ENCODE measurements around the gene CYP27B1. TPM values are rescaled to one million over a fixed set of nuclear protein-coding genes. Genes with fewer than 3 reads are reported as not detected.
"Not testable (repeated sequence)": the region's sequence is repeated elsewhere in the genome, so short reads cannot be mapped to it uniquely, and the experiment has no call there.

The CYP27B1 gene
- total RNA-seq, 1 experiment from 2014 or later = 0.19 TPM

DNA sequence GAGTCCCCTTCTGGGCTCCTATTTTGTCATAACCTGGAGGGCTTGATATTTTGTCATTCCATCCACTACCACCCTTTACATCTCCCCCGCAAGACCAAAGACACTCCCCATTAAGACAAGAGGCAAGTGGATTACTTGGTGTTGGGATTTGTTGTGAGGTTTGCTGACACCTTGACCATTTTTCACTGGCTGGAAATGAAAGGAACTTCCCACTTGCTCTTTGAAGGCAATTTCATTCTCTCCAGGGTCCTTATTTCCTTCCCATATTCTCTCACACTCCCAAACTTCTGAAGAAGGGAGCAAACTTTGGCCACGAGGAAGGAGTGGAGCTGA, 43.3 kb downstream of the CYP27B1 start:
- DNase-seq (ENCODE audit: low read depth) = no peak

DNA sequence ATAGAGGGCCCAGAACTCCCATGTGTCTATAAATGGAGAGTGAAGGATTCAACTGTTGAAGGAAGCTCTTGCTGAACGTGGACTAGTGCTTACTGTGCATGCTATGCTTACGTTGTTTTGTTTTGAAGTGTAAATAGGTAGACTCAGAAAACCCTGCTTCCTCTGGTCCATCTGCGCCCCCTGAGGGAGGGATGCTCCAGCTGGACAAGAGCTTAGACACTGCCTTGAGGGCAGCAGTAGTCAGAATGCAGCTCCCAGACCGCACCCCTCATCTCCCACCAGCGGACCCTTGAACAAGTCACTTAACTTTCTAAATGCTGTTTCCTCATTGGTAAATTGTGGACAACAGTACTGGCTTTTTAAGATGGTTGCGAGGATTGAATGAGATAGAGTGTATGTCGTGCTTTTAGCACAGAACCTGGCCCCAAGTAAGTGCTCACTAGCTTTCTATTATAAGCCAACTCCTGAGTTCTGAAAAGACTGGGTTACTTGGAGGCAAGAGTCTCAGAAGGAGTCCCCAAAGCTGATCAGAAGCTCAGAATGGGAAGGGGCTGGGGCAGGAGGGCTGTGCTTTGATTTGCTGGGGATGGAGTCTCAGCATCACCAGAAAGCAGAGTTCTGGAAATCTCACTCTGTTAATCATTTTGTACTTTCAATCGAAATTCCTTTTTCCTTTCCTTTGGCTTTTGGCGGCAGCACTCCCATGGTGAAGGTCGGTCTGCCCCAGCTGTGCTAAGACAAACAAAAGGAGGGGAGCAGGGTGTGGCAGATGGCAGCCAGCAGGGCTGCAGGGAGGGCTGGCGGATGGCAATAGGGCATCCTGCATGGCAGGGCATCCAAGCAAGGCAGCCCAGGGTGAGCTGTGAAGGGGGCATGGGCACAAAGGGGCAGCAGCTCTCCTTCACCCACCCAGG, 43.9 kb downstream of the CYP27B1 start:
- no peak for DNase-seq (ENCODE audit: low read depth)

DNA sequence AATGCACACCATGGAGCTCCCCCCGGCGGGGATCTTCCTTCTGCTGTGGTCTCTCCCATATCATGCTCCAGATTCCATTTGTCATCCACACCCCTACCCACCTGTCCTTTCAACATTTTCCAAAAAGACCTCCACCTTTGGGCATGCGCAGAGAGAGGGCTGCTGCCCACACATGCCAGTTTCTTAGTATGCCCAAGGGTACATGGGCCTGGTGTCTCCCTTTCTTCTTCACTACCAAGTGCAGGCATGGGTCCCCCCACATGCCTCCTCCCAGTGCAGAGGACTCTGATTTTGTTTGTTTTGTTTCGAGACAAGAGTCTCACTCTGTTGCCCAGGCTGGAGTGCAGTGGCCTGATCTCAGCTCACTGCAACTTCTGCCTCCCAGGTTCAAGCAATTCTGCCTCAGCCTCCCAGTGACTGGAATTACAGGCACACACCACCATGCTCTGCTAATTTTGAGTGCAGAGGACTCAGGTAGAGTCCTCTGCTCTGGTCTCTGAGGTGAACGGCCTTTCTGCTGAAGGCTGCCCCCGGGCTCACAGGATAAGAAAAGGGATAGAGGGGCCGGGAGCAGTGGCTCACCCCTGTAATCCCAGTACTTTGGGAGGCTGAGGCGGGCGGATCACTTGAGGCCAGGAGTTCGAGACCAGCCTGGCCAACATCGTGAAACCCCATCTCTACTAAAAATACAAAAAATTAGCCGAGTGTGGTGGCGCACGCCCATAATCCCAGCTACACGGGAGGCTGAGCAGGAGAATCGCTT, 44.9 kb downstream of the CYP27B1 start:
- not testable (repeated sequence) for DNase-seq (ENCODE audit: low read depth)

DNA sequence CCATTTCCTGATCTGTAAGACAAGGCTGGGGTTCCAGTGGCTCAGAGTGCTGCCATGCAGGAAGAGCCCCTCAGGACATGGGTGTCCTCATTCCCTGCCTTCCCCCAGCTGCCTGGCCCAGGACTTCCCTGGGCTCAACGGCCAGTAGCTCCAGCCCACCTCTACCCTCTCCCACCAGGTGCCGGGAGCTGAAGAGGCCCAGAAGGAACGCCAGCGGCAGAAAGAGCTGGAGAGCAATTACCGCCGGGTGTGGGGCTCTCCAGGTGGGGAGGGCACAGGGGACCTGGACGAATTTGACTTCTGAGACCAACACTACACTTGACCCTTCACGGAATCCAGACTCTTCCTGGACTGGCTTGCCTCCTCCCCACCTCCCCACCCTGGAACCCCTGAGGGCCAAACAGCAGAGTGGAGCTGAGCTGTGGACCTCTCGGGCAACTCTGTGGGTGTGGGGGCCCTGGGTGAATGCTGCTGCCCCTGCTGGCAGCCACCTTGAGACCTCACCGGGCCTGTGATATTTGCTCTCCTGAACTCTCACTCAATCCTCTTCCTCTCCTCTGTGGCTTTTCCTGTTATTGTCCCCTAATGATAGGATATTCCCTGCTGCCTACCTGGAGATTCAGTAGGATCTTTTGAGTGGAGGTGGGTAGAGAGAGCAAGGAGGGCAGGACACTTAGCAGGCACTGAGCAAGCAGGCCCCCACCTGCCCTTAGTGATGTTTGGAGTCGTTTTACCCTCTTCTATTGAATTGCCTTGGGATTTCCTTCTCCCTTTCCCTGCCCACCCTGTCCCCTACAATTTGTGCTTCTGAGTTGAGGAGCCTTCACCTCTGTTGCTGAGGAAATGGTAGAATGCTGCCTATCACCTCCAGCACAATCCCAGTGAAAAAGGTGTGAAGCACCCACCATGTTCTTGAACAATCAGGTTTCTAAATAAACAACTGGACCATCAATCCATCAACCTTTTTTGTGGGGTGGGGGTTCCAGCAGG, 46.0 kb downstream of the CYP27B1 start:
- no peak for DNase-seq (ENCODE audit: low read depth)

DNA sequence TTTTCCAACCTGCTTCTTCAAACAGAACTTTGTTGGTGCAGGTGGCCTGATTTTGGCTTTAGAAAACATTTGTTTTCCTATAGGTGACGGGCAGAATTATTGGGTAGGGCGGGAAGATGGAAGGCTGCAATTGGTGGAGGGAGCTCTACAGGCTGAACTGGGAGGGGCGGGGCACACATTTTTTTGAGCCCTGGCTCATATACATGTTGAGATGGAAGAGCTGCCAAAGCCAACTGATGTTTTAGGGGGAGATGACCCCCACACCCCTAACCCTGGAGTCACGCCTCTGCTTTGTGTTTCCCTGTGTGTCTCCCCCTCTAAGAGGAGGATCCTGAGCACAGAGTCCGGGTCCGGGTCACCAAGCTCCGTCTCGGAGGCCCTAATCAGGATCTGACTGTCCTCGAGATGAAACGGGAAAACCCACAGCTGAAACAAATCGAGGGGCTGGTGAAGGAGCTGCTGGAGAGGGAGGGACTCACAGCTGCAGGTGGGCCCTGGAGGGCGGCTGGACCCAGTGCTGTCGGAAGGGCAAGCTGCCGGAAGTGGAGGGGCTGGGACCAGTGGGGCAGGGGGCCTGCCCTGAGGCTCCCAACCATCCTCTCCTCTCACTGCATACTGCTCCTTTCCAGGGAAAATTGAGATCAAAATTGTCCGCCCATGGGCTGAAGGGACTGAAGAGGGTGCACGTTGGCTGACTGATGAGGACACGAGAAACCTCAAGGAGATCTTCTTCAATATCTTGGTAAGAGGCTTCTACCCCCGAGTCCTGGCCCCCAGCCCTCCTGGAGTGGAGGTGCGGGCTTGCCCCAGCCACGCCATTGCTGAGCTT, 46.9 kb downstream of the CYP27B1 start:
- DNase-seq (ENCODE audit: low read depth) = no peak

DNA sequence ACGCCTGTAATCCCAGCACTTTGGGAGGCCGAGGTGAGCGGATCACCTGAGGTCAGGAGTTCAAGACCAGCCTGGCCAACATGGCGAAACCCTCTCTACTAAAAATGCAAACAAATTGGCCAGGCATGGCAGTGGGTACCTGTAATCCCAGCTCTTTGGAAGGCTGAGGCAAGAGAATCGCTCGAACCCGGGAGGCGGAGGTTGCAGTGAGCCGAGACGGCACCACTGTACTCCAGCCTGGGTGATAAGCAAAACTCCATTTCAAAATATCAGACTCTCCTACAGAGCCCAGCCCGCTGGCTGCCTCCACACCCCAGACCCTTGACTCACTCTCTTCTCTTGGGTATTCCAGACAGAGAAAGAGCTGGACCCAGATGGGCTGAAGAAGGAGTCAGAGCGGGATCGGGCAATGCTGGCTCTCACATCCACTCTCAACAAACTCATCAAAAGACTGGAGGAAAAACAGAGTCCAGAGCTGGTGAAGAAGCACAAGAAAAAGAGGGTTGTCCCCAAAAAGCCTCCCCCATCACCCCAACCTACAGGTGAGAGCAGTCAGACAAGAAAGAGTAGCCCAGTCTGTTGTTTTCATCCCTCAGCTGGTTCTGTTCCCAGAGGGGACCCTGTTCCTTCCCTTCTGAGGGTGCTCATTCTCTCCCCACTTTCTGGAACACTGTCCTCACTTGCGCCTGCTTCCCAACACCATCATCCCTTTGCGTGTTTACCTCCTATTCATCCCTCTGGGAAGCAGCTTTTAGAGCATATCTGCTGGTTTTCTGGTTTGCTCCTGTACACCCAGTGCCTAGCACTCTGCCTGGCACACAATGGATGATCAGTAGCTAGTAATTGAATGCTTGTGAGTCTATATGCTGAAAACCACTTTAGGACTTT, 48.0 kb downstream of the CYP27B1 start:
- DNase-seq (ENCODE audit: low read depth) = no peak

DNA sequence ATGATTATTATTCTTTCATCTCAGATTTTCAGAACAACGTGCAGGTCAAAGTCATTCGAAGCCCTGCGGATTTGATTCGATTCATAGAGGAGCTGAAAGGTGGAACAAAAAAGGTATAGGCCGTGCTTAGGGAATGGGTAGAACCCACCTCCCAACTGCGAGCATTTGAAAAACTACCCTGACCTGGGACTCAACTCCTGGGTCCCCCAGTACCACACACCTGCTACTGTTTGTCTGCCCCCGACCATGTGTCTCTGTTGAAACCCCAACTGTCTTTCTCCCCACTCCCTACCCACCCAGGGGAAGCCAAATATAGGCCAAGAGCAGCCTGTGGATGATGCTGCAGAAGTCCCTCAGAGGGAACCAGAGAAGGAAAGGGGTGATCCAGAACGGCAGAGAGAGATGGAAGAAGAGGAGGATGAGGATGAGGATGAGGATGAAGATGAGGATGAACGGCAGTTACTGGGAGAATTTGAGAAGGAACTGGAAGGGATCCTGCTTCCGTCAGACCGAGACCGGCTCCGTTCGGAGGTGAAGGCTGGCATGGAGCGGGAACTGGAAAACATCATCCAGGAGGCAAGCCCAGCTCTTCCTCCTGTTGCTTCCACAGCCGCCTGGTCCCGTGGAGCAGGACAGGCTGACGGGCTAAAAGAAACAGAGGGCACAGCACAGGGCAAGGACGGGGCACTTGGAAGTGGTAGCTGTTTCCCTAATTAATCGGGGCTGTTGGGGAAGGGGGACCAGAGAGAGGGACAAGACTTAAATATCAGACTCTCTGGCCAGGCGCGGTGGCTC, 48.8 kb downstream of the CYP27B1 start:
- no peak for DNase-seq (ENCODE audit: low read depth)

DNA sequence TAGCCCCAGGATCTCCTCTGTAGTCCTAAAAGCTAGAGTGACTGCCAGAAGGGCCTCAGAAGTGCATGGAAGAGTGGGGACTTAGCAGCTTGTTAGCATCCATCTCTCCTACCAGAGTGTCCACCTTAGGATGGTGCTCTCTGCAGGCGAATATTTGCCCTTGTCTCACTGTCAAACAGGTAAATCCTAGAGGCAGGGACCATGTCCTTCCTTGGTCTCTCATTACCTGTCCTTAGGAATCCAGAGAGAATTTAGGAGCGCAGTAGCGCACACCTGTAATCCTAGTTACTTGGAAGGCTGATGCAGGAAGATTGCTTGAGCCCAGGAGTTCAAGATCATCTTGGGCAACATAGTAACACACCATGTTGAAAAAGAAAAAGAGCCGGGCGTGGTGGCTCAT, 49.7 kb downstream of the CYP27B1 start:
- DNase-seq (ENCODE audit: low read depth) = no peak

DNA sequence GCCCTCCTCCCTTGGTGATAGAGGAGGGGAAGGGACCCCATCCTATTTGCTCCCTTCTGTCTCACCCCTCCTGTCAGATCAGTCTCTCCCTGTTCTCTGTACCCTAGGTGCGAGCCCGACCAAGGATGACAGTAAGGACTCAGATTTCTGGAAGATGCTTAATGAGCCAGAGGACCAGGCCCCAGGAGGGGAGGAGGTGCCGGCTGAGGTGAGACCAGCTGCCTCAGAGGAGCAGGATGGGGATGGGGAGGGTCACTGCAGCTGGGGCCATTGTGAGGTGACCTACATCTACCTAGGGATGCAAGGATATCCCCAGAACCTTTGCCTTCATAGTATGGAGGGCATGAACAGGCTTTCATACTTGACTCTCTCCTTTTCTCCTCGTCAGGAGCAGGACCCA, 50.6 kb downstream of the CYP27B1 start:
- no peak for DNase-seq (ENCODE audit: low read depth)

DNA sequence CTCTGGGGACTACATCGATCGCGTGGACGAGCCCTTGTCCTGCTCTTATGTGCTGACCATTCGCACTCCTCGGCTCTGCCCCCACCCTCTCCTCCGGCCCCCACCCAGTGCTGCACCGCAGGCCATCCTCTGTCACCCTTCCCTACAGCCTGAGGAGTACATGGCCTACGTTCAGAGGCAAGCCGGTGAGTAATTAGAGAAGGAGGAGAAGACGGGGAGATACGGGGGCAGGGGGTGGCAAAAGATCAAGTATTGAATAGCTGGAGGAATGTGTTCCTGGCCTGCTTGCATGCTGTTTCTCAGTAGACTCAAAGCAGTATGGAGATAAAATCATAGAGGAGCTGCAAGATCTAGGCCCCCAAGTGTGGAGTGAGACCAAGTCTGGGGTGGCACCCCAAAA, 51.1 kb downstream of the CYP27B1 start:
- no peak for DNase-seq (ENCODE audit: low read depth)

DNA sequence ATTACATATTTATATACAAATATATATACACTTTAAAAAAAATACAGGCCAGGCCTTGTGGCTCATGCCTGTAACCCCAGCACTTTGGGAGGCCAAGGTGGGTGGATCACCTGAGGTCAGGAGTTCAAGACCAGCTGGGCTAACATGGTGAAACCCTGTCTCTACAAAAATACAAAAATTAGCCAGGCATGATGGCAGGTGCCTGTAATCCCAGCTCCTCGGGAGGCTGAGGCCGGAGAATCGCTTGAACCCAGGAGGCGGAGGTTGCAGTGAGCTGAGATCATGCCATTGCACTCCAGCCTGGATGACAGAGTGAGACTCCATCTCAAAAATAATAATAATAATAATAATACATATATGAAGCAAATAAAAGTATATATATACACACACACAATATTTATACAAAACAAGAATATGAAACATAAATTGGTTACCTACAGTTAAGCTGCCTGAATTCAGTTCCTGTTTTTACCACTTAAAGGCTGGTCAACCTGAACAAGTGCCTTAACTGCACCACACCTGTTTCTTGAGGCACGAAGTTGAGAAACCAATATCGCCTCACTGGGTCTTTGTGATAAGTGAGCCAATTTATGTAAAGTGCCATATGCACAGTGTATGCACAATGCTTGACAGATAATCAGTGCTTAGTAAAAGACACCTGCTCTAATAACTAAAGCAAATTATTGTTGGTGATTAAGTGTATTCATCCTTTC, 51.7 kb downstream of the CYP27B1 start:
- not testable (repeated sequence) for DNase-seq (ENCODE audit: low read depth)

DNA sequence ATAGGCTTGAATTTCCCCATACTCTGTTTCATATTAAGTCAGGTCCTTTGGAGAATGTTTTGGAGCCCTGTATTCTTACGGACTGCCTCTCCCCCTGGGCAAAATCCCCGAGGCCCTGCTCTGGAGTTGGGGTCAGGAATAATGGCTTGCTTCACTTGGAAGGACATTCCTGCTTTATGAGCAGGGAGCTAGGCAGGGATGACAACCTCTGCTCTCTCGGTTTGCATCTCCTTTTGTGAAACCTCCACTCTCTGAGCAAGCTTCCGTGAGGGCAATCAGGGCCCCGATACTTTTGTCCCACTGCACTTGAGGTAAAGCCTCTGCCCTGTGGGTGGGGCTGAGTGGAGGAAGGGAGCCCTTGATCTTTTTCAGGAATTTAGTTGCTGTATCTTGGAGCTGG, 53.7 kb downstream of the CYP27B1 start:
- no peak for DNase-seq (ENCODE audit: low read depth)

DNA sequence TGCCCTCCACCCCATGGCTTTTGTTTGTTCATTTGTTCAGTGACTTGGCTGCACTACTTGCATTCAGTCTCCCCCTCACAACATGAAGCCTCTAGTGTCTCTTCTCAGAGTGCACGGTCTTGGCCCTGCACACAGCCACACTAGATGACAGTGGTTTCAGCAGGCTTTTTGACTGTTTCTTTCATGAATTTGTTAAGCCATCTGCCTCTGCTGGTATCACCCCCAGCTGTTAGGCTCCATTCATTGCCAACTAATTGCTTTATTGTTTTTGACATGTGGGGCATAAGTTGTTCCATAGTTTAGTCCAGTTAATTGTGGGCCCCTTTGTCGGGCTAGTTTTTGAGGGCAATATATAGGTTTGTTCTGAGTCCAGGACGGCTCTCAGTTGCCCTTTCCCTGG, 54.2 kb downstream of the CYP27B1 start:
- no peak for DNase-seq (ENCODE audit: low read depth)

Small RNAs within 50 kb of the gene (small RNA-seq; reads per million reads assigned to genes)
- gene RNU6-1083P = not detected

Other genes with a start within 250 kb of the CYP27B1 start
- 11.8 and 12.7 TPM in 2 replicates for gene DDIT3, start 246.6 kb downstream of the CYP27B1 start, total RNA-seq (2014; rRNA removed; shearing (Covaris generic))
- gene MBD6, start 244.3 kb downstream of the CYP27B1 start, total RNA-seq (2014; rRNA removed; shearing (Covaris generic)) = 4.9 and 9.5 TPM in 2 replicates
- 79.5 and 87.1 TPM in 2 replicates for gene DCTN2, start 219.9 kb downstream of the CYP27B1 start, total RNA-seq (2014; rRNA removed; shearing (Covaris generic))
- gene KIF5A, start 217.0 kb downstream of the CYP27B1 start, total RNA-seq (2014; rRNA removed; shearing (Covaris generic)) = not detected in 2 replicates
- gene PIP4K2C, start 175.9 kb downstream of the CYP27B1 start, total RNA-seq (2014; rRNA removed; shearing (Covaris generic)) = 21.3 and 27.5 TPM in 2 replicates
- 11.3 and 16.7 TPM in 2 replicates for gene DTX3, start 162.3 kb downstream of the CYP27B1 start, total RNA-seq (2014; rRNA removed; shearing (Covaris generic))
- gene ARHGEF25, start 155.6 kb downstream of the CYP27B1 start, total RNA-seq (2014; rRNA removed; shearing (Covaris generic)) = 5.7 and 6.0 TPM in 2 replicates
- 23.6 and 34.1 TPM in 2 replicates for gene B4GALNT1, start 133.9 kb downstream of the CYP27B1 start, total RNA-seq (2014; rRNA removed; shearing (Covaris generic))
- 78.0 and 78.9 TPM in 2 replicates for gene OS9, start 72.9 kb downstream of the CYP27B1 start, total RNA-seq (2014; rRNA removed; shearing (Covaris generic))
- gene AGAP2, start 28.3 kb downstream of the CYP27B1 start, total RNA-seq (2014; rRNA removed; shearing (Covaris generic)) = 11.2 and 11.6 TPM in 2 replicates
- gene TSPAN31, start 22.0 kb downstream of the CYP27B1 start, total RNA-seq (2014; rRNA removed; shearing (Covaris generic)) = 21.6 and 28.9 TPM in 2 replicates
- gene CDK4, start 14.8 kb downstream of the CYP27B1 start, total RNA-seq (2014; rRNA removed; shearing (Covaris generic)) = 442 and 461 TPM in 2 replicates
- gene MARCHF9, start 12.0 kb downstream of the CYP27B1 start, total RNA-seq (2014; rRNA removed; shearing (Covaris generic)) = 11.3 and 15.9 TPM in 2 replicates
- 26.9 and 31.6 TPM in 2 replicates for gene METTL1, start 5.0 kb upstream of the CYP27B1 start, total RNA-seq (2014; rRNA removed; shearing (Covaris generic))
- 3.7 and 7.0 TPM in 2 replicates for gene EEF1AKMT3, start 5.5 kb upstream of the CYP27B1 start, total RNA-seq (2014; rRNA removed; shearing (Covaris generic))
- gene TSFM, start 15.7 kb upstream of the CYP27B1 start, total RNA-seq (2014; rRNA removed; shearing (Covaris generic)) = 55.0 and 57.6 TPM in 2 replicates
- 0.13 TPM in 2 replicates for gene AVIL, start 51.7 kb upstream of the CYP27B1 start, total RNA-seq (2014; rRNA removed; shearing (Covaris generic))
- gene CTDSP2, start 79.7 kb upstream of the CYP27B1 start, total RNA-seq (2014; rRNA removed; shearing (Covaris generic)) = 30.3 and 43.3 TPM in 2 replicates
- 17.8 and 24.6 TPM in 2 replicates for gene ATP23, start 174.5 kb upstream of the CYP27B1 start, total RNA-seq (2014; rRNA removed; shearing (Covaris generic))

Measured in HT1080 (cell line).